ENCODE results near the gene GABRD.

Gene GABRD

GRCh38 chr1:1990222-1990621 is 28.9 kb upstream of the GABRD start:
- Histone ChIP-seq H3K9me3 (ENCODE audit: control extremely low read depth in 1 of 5, control insufficient read depth in 4 of 5, insufficient read depth in 2 of 5, low read depth in 1 of 5, low read length in 4 of 5) (no peaks in the 10 kb centered on the region), H3K4me1 (ENCODE audit: control extremely low read depth in 1 of 4, control insufficient read depth in 4 of 4, insufficient read depth in 4 of 4, low read length in 3 of 4) (no peaks in the 10 kb centered on the region), H3K27ac (ENCODE audit: insufficient read depth in 1 of 2, low read depth in 1 of 2, low read length in 2 of 2, poor library complexity in 1 of 2, severe bottlenecking in 2 of 2) (no peak overlapping the region), H3K36me3 (ENCODE audit: control insufficient read depth in 4 of 4, insufficient read depth in 4 of 4, low read length in 3 of 4) (no peaks in the 10 kb centered on the region), H3K27me3 (replicated peaks in 2 of 5; ENCODE audit: control insufficient read depth in 4 of 5, insufficient read depth in 5 of 5, low read length in 4 of 5) (peaks cover 0 to 14% (median 0%) of the 10 kb centered on the region in 5 experiments), H3K4me3 (ENCODE audit: control insufficient read depth in 1 of 7, extremely low read depth in 1 of 7, insufficient read depth in 4 of 7, low read depth in 2 of 7, low read length in 6 of 7) (no peak overlapping the region)
- CTCF ChIA-PET = interaction anchor here (0.8 to 3.2 kb wide), 2 partner anchors 12 to 55 kb away, joined by 3 to 15 read pairs; no protein-coding TSS in a partner anchor
- POLR2A ChIA-PET = interaction anchor here (0.6 kb wide), 1 partner anchor 1479 kb away, joined by 3 read pairs; no protein-coding TSS in a partner anchor
- no peak for DNase-seq
- 87% methylated on average over 3 of the region's 10 CpGs for WGBS (ENCODE audit: insufficient coverage)

GRCh38 chr1:1994536-1994935 is 24.6 kb upstream of the GABRD start:
- POLR2A ChIA-PET = no interaction called here
- no peak overlapping the region for H3K27ac ChIP-seq (ENCODE audit: insufficient read depth in 1 of 2, low read depth in 1 of 2, low read length in 2 of 2, poor library complexity in 1 of 2, severe bottlenecking in 2 of 2)
- H3K4me3 ChIP-seq (ENCODE audit: control insufficient read depth in 1 of 7, extremely low read depth in 1 of 7, insufficient read depth in 4 of 7, low read depth in 2 of 7, low read length in 6 of 7) = no peak overlapping the region
- no peaks in the 10 kb centered on the region for H3K36me3 ChIP-seq (ENCODE audit: control insufficient read depth in 4 of 4, insufficient read depth in 4 of 4, low read length in 3 of 4)
- WGBS (ENCODE audit: insufficient coverage) = 84% methylated on average over 6 of the region's 8 CpGs
- H3K9me3 ChIP-seq (ENCODE audit: control extremely low read depth in 1 of 5, control insufficient read depth in 4 of 5, insufficient read depth in 2 of 5, low read depth in 1 of 5, low read length in 4 of 5) = no peaks in the 10 kb centered on the region
- CTCF ChIA-PET = interaction anchor here (0.6 to 1.9 kb wide), 2 partner anchors 50 to 208 kb away, joined by 4 to 6 read pairs; no protein-coding TSS in a partner anchor
- H3K4me1 ChIP-seq (ENCODE audit: control extremely low read depth in 1 of 4, control insufficient read depth in 4 of 4, insufficient read depth in 4 of 4, low read length in 3 of 4) = peaks cover 0 to 9% (median 8%) of the 10 kb centered on the region in 4 experiments
- H3K27me3 ChIP-seq (replicated peaks in 2 of 5; ENCODE audit: control insufficient read depth in 4 of 5, insufficient read depth in 5 of 5, low read length in 4 of 5) = peaks cover 0 to 3% (median 2%) of the 10 kb centered on the region in 5 experiments
- DNase-seq = no peak

- Histone ChIP-seq H3K27me3 (replicated peaks in 2 of 5; ENCODE audit: control insufficient read depth in 4 of 5, insufficient read depth in 5 of 5, low read length in 4 of 5) (peaks cover 0 to 12% (median 7%) of the 10 kb centered on the region in 5 experiments), H3K36me3 (ENCODE audit: control insufficient read depth in 4 of 4, insufficient read depth in 4 of 4, low read length in 3 of 4) (no peaks in the 10 kb centered on the region), H3K9me3 (ENCODE audit: control extremely low read depth in 1 of 5, control insufficient read depth in 4 of 5, insufficient read depth in 2 of 5, low read depth in 1 of 5, low read length in 4 of 5) (no peaks in the 10 kb centered on the region), H3K4me1 (ENCODE audit: control extremely low read depth in 1 of 4, control insufficient read depth in 4 of 4, insufficient read depth in 4 of 4, low read length in 3 of 4) (peaks cover 0 to 9% (median 8%) of the 10 kb centered on the region in 4 experiments), H3K4me3 (ENCODE audit: control insufficient read depth in 1 of 7, extremely low read depth in 1 of 7, insufficient read depth in 4 of 7, low read depth in 2 of 7, low read length in 6 of 7) (no peak overlapping the region), H3K27ac (ENCODE audit: insufficient read depth in 1 of 2, low read depth in 1 of 2, low read length in 2 of 2, poor library complexity in 1 of 2, severe bottlenecking in 2 of 2) (no peak overlapping the region)
- DNase-seq = peak; percentile 66 to 71 (median 67)
- ChIA-PET POLR2A (interaction anchor here (1.0 kb wide), 1 partner anchor 9 kb away, joined by 4 read pairs; no protein-coding TSS in a partner anchor), CTCF (interaction anchor here (1.2 kb wide), 1 partner anchor 49 kb away, joined by 3 read pairs; no protein-coding TSS in a partner anchor)
- WGBS (ENCODE audit: insufficient coverage) = 45% methylated on average over 11 of the region's 12 CpGs
Observed at GRCh38 chr1:1996207-1996651, 22.9 kb upstream of the GABRD start.

GRCh38 chr1:1997576-1997975 is 21.6 kb upstream of the GABRD start:
- Histone ChIP-seq H3K9me3 (ENCODE audit: control extremely low read depth in 1 of 5, control insufficient read depth in 4 of 5, insufficient read depth in 2 of 5, low read depth in 1 of 5, low read length in 4 of 5) (no peaks in the 10 kb centered on the region), H3K27me3 (replicated peaks in 2 of 5; ENCODE audit: control insufficient read depth in 4 of 5, insufficient read depth in 5 of 5, low read length in 4 of 5) (peaks cover 0 to 18% (median 11%) of the 10 kb centered on the region in 5 experiments), H3K36me3 (ENCODE audit: control insufficient read depth in 4 of 4, insufficient read depth in 4 of 4, low read length in 3 of 4) (no peaks in the 10 kb centered on the region), H3K4me3 (ENCODE audit: control insufficient read depth in 1 of 7, extremely low read depth in 1 of 7, insufficient read depth in 4 of 7, low read depth in 2 of 7, low read length in 6 of 7) (no peak overlapping the region), H3K4me1 (ENCODE audit: control extremely low read depth in 1 of 4, control insufficient read depth in 4 of 4, insufficient read depth in 4 of 4, low read length in 3 of 4) (peaks cover 0 to 9% (median 8%) of the 10 kb centered on the region in 4 experiments), H3K27ac (ENCODE audit: insufficient read depth in 1 of 2, low read depth in 1 of 2, low read length in 2 of 2, poor library complexity in 1 of 2, severe bottlenecking in 2 of 2) (no peak overlapping the region)
- 90% methylated on average over 3 of the region's 6 CpGs for WGBS (ENCODE audit: insufficient coverage)
- POLR2A ChIA-PET = no interaction called here
- CTCF ChIA-PET = no interaction called here
- DNase-seq = no peak

- no peak for DNase-seq
- Histone ChIP-seq H3K4me3 (ENCODE audit: control insufficient read depth in 1 of 7, extremely low read depth in 1 of 7, insufficient read depth in 4 of 7, low read depth in 2 of 7, low read length in 6 of 7) (no peak overlapping the region), H3K27me3 (replicated peaks in 2 of 5; ENCODE audit: control insufficient read depth in 4 of 5, insufficient read depth in 5 of 5, low read length in 4 of 5) (peaks cover 2 to 45% (median 22%) of the 10 kb centered on the region in 5 experiments), H3K9me3 (ENCODE audit: control extremely low read depth in 1 of 5, control insufficient read depth in 4 of 5, insufficient read depth in 2 of 5, low read depth in 1 of 5, low read length in 4 of 5) (no peaks in the 10 kb centered on the region), H3K36me3 (ENCODE audit: control insufficient read depth in 4 of 4, insufficient read depth in 4 of 4, low read length in 3 of 4) (no peaks in the 10 kb centered on the region), H3K4me1 (ENCODE audit: control extremely low read depth in 1 of 4, control insufficient read depth in 4 of 4, insufficient read depth in 4 of 4, low read length in 3 of 4) (peaks cover 0 to 16% (median 13%) of the 10 kb centered on the region in 4 experiments), H3K27ac (ENCODE audit: insufficient read depth in 1 of 2, low read depth in 1 of 2, low read length in 2 of 2, poor library complexity in 1 of 2, severe bottlenecking in 2 of 2) (no peak overlapping the region)
- POLR2A ChIA-PET = interaction anchor here (0.6 kb wide), 1 partner anchor 23 kb away, joined by 3 read pairs; no protein-coding TSS in a partner anchor
- CTCF ChIA-PET = interaction anchor here (1.3 to 2.3 kb wide), 2 partner anchors 44 to 46 kb away, joined by 3 to 9 read pairs; no protein-coding TSS in a partner anchor
- 83% methylated on average over 6 of the region's 7 CpGs for WGBS (ENCODE audit: insufficient coverage)
Observed at GRCh38 chr1:2000432-2000831, 18.7 kb upstream of the GABRD start.

GRCh38 chr1:2000850-2001249 is 18.3 kb upstream of the GABRD start:
- Histone ChIP-seq H3K27ac (ENCODE audit: insufficient read depth in 1 of 2, low read depth in 1 of 2, low read length in 2 of 2, poor library complexity in 1 of 2, severe bottlenecking in 2 of 2) (no peak overlapping the region), H3K36me3 (ENCODE audit: control insufficient read depth in 4 of 4, insufficient read depth in 4 of 4, low read length in 3 of 4) (no peaks in the 10 kb centered on the region), H3K27me3 (replicated peaks in 2 of 5; ENCODE audit: control insufficient read depth in 4 of 5, insufficient read depth in 5 of 5, low read length in 4 of 5) (peaks cover 2 to 49% (median 22%) of the 10 kb centered on the region in 5 experiments), H3K4me3 (ENCODE audit: control insufficient read depth in 1 of 7, extremely low read depth in 1 of 7, insufficient read depth in 4 of 7, low read depth in 2 of 7, low read length in 6 of 7) (no peak overlapping the region), H3K9me3 (ENCODE audit: control extremely low read depth in 1 of 5, control insufficient read depth in 4 of 5, insufficient read depth in 2 of 5, low read depth in 1 of 5, low read length in 4 of 5) (no peaks in the 10 kb centered on the region), H3K4me1 (ENCODE audit: control extremely low read depth in 1 of 4, control insufficient read depth in 4 of 4, insufficient read depth in 4 of 4, low read length in 3 of 4) (peaks cover 0 to 15% (median 11%) of the 10 kb centered on the region in 4 experiments)
- DNase-seq = no peak
- CTCF ChIA-PET = interaction anchor here (1.3 to 2.3 kb wide), 2 partner anchors 44 to 45 kb away, joined by 3 to 9 read pairs; no protein-coding TSS in a partner anchor
- POLR2A ChIA-PET = interaction anchor here (0.6 kb wide), 1 partner anchor 24 kb away, joined by 3 read pairs; no protein-coding TSS in a partner anchor
- 100% methylated on average over 9 of the region's 9 CpGs for WGBS (ENCODE audit: insufficient coverage)

GRCh38 chr1:2001773-2002411 is 17.3 kb upstream of the GABRD start:
- Histone ChIP-seq H3K9me3 (ENCODE audit: control extremely low read depth in 1 of 5, control insufficient read depth in 4 of 5, insufficient read depth in 2 of 5, low read depth in 1 of 5, low read length in 4 of 5) (no peaks in the 10 kb centered on the region), H3K27me3 (replicated peaks in 2 of 5; ENCODE audit: control insufficient read depth in 4 of 5, insufficient read depth in 5 of 5, low read length in 4 of 5) (peaks cover 2 to 52% (median 22%) of the 10 kb centered on the region in 5 experiments), H3K36me3 (ENCODE audit: control insufficient read depth in 4 of 4, insufficient read depth in 4 of 4, low read length in 3 of 4) (no peaks in the 10 kb centered on the region), H3K4me1 (ENCODE audit: control extremely low read depth in 1 of 4, control insufficient read depth in 4 of 4, insufficient read depth in 4 of 4, low read length in 3 of 4) (peaks cover 0 to 8% (median 4%) of the 10 kb centered on the region in 4 experiments), H3K27ac (ENCODE audit: insufficient read depth in 1 of 2, low read depth in 1 of 2, low read length in 2 of 2, poor library complexity in 1 of 2, severe bottlenecking in 2 of 2) (no peak overlapping the region), H3K4me3 (ENCODE audit: control insufficient read depth in 1 of 7, extremely low read depth in 1 of 7, insufficient read depth in 4 of 7, low read depth in 2 of 7, low read length in 6 of 7) (no peak overlapping the region)
- ChIA-PET POLR2A (no interaction called here), CTCF (interaction anchor here (2.3 kb wide), 1 partner anchor 43 kb away, joined by 9 read pairs; no protein-coding TSS in a partner anchor)
- WGBS (ENCODE audit: insufficient coverage) = 97% methylated on average over 10 of the region's 13 CpGs
- DNase-seq = no peak
